SU-DHL-6 (cell line): ENCODE measurements around the gene IL22.

ENCODE experiments used
- CTCF ChIP-seq: fragments of 200-600 bp; sonication (generic); IDR thresholded peaks from one replicate; pipeline ENCODE4 v1.5.1; 2017; ENCODE audit warnings: antibody characterized with exemption, mild to moderate bottlenecking, low read length, moderate library complexity; ENCODE audit not compliant: insufficient read depth, poor library complexity, severe bottlenecking
- EZH2phosphoT487 ChIP-seq: fragments of 200-600 bp; sonication (generic), shearing (Covaris generic); conservative IDR thresholded peaks from 2 replicates; pipeline ENCODE4 v1.6.1; 2018; ENCODE audit warnings: mild to moderate bottlenecking, antibody characterized with exemption, low read length, moderate library complexity, mixed read lengths

- TF ChIP-seq CTCF (no peak), EZH2phosphoT487 (no peak)
These were observed 3.0 kb downstream of the IL22 start for GRCh38 chr12:68250454-68250853.
